ENCODE measurements around the gene SLC30A2. TPM values are rescaled to one million over a fixed set of nuclear protein-coding genes. Genes with fewer than 3 reads are reported as not detected.

The SLC30A2 gene
- total and polyA plus RNA-seq, 9 of the 15 experiments (the other 6 are each of a cell fraction or from before 2014, with no cell fraction given): 0.01 to 0.18 (median 0.06) TPM; not detected in 3

GRCh38 chr1:26009796-26010447, 36.0 kb downstream of the SLC30A2 start (continued):
- TF ChIP-seq BACH1 (tag; IDR thresholded peaks at IDR 0.05) (no peak), ZBTB43 (CRISPR knock-in tag; IDR thresholded peaks at IDR 0.05) (no peak), ETV1 (tag; conservative IDR thresholded peaks at IDR 0.05; ENCODE audit: low read depth) (peak; percentile 84), USF1 (CRISPR knock-in tag; IDR thresholded peaks at IDR 0.05) (no peak), RBFOX2 (IDR thresholded peaks at IDR 0.05; ENCODE audit: low read depth, low read length) (no peak), EHMT2 (IDR thresholded peaks at IDR 0.05) (peak; percentile 46; the same call in 1 of the 2 replicates), MED1 (CRISPR knock-in tag; IDR thresholded peaks at IDR 0.05; ENCODE audit: borderline replicate concordance) (no peak), ZNF165 (CRISPR knock-in tag; IDR thresholded peaks at IDR 0.05; ENCODE audit: borderline replicate concordance) (no peak), CC2D1A (IDR thresholded peaks at IDR 0.05) (no peak), ZNF609 (CRISPR knock-in tag; IDR thresholded peaks at IDR 0.05; ENCODE audit: borderline replicate concordance) (no peak), ELK3 (CRISPR knock-in tag; IDR thresholded peaks at IDR 0.05) (no peak), TSC22D4 (tag; IDR thresholded peaks at IDR 0.05) (no peak)
